CD14-positive monocyte (primary cell): ENCODE results near the gene KIAA1549. TPM values are rescaled to one million over a fixed set of nuclear protein-coding genes. Genes with fewer than 3 reads are reported as not detected.

Source experiments
- DNase-seq, 3 donors: peaks; one replicate each; pipeline ENCODE4 v3.0.0-alpha.2; 2011 to 2022
- H2AFZ ChIP-seq: 2 replicates; pipeline ENCODE4 v1.6.0; 2012; ENCODE audit warnings: mild to moderate bottlenecking, low read depth, low read length, inconsistent platforms; ENCODE audit not compliant: insufficient read depth, poor library complexity, severe bottlenecking
- H3K27ac ChIP-seq, 2 donors: 1 replicate in 1 of 2; 2 replicates in 1 of 2; pipeline ENCODE4 v1.5.1; 2012 to 2013; ENCODE audit warnings: low read length in 2 of 2, control low read depth in 1 of 2, inconsistent platforms in 1 of 2, low read depth in 1 of 2, mild to moderate bottlenecking in 1 of 2
- H3K27me3 ChIP-seq, 2 donors: one replicate each; pipeline versions ENCODE4 v1.6.0 to v1.6.1; 2011 to 2013; ENCODE audit warnings: low read length in 2 of 2; ENCODE audit not compliant: control insufficient read depth in 2 of 2, insufficient read depth in 2 of 2
- H3K36me3 ChIP-seq, 2 donors: replicated peaks in 1 of 2; 1 replicate in 1 of 2; 2 replicates in 1 of 2; pipeline versions ENCODE4 v1.5.1 to v1.6.1; 2012 to 2013; ENCODE audit warnings: low read length in 2 of 2, control low read depth in 1 of 2, inconsistent platforms in 1 of 2, mild to moderate bottlenecking in 1 of 2; ENCODE audit not compliant: insufficient read depth in 2 of 2, control insufficient read depth in 1 of 2
- H3K4me1 ChIP-seq, 2 donors: 1 replicate in 1 of 2; 2 replicates in 1 of 2; pipeline versions ENCODE4 v1.5.1 to v1.6.1; 2012 to 2013; ENCODE audit warnings: low read length in 2 of 2, control low read depth in 1 of 2, inconsistent platforms in 1 of 2, mild to moderate bottlenecking in 1 of 2, moderate library complexity in 1 of 2; ENCODE audit not compliant: insufficient read depth in 2 of 2, control insufficient read depth in 1 of 2
- H3K4me2 ChIP-seq: replicated peaks from 2 replicates; pipeline ENCODE3; 2012; ENCODE audit warnings: low read length, moderate library complexity, mild to moderate bottlenecking; ENCODE audit not compliant: poor library complexity, severe bottlenecking; ENCODE audit errors: extremely low read depth
- H3K4me3 ChIP-seq, 3 experiments: fragments of 200-600 bp in 1 of 3; sonication (generic) in 1 of 3; replicated peaks in 1 of 3; 1 replicate in 2 of 3; 2 replicates in 1 of 3; pipeline ENCODE4 v1.5.1; 2011 to 2013; ENCODE audit warnings: low read length in 3 of 3, mild to moderate bottlenecking in 3 of 3, control low read depth in 2 of 3, low read depth in 2 of 3, inconsistent platforms in 1 of 3, moderate library complexity in 1 of 3
- H3K79me2 ChIP-seq: 2 replicates; pipeline ENCODE4 v1.6.0; 2012; ENCODE audit warnings: mild to moderate bottlenecking, control low read depth, inconsistent platforms, low read length, moderate library complexity; ENCODE audit not compliant: insufficient read depth
- H3K9ac ChIP-seq: 2 replicates; pipeline ENCODE4 v1.6.0; 2017; ENCODE audit warnings: low read length, mild to moderate bottlenecking; ENCODE audit not compliant: insufficient read depth, poor library complexity, severe bottlenecking
- H3K9me3 ChIP-seq, 2 donors: replicated peaks in 1 of 2; 1 replicate in 1 of 2; 2 replicates in 1 of 2; pipeline versions ENCODE4 v1.5.1 to v1.6.1; 2012 to 2013; ENCODE audit warnings: low read length in 2 of 2, control low read depth in 1 of 2; ENCODE audit not compliant: control insufficient read depth in 1 of 2, insufficient read depth in 1 of 2
- H4K20me1 ChIP-seq: 2 replicates; pipeline ENCODE4 v1.6.0; 2012; ENCODE audit warnings: mild to moderate bottlenecking, low read length, control low read depth, moderate library complexity; ENCODE audit not compliant: insufficient read depth
- H3K27ac Mint-ChIP-seq, 7 donors: one replicate each; pipeline ENCODE4 v1.8.0; 2020; ENCODE audit warnings: mild to moderate bottlenecking in 7 of 7, mixed read lengths in 7 of 7, moderate library complexity in 6 of 7, inconsistent platforms in 2 of 7
- H3K27me3 Mint-ChIP-seq, 3 donors: one replicate each; pipeline ENCODE4 v1.8.0; 2021 to 2022; ENCODE audit warnings: low read depth in 3 of 3, mild to moderate bottlenecking in 3 of 3, mixed read lengths in 3 of 3, moderate library complexity in 3 of 3, inconsistent platforms in 1 of 3
- H3K36me3 Mint-ChIP-seq, 2 donors: one replicate each; pipeline ENCODE4 v1.8.0; 2020; ENCODE audit warnings: mixed read lengths in 2 of 2, inconsistent platforms in 1 of 2, mild to moderate bottlenecking in 1 of 2
- H3K4me1 Mint-ChIP-seq: one replicate; pipeline ENCODE4 v1.8.0; 2020; ENCODE audit warnings: mild to moderate bottlenecking, mixed read lengths
- H3K4me3 Mint-ChIP-seq, 2 donors: one replicate each; pipeline ENCODE4 v1.8.0; 2020; ENCODE audit warnings: mild to moderate bottlenecking in 2 of 2, mixed read lengths in 2 of 2, moderate library complexity in 1 of 2
- H3K9me3 Mint-ChIP-seq, 7 donors: one replicate each; pipeline ENCODE4 v1.8.0; 2020 to 2022; ENCODE audit warnings: mixed read lengths in 7 of 7, mild to moderate bottlenecking in 6 of 7, moderate library complexity in 6 of 7, inconsistent platforms in 2 of 7
- CTCF ChIP-seq: fragments of 200-600 bp; IDR thresholded peaks from one replicate; pipeline ENCODE4 v1.8.0; 2022; ENCODE audit warnings: antibody characterized with exemption, mild to moderate bottlenecking
- WGBS: methylation state at CpG from one replicate; pipeline ENCODE4 v1.1.5; 2013; ENCODE audit warnings: missing lambda C conversion rate; ENCODE audit not compliant: insufficient coverage; 5-methylcytosine and 5-hydroxymethylcytosine counted together
- intact Hi-C, 2 donors: fragments of 100-400 bp; cut with micrococcal nuclease; formaldehyde crosslinking; loops; one replicate each; pipeline versions ENCODE4 v1.15.0 to v1.15.1; 2023
- polyA plus RNA-seq, 3 donors: library from polyadenylated mRNA; depleted of rRNA in 1 of 3; unstranded in 2 of 3; stranded (reverse) in 1 of 3; fragments of 300-500 nt in 2 of 3; fragments of >200 nt in 1 of 3; fragmentation: Illumina TruSeq in 2 of 3; gene quantifications; 1 replicate in 2 of 3; 2 replicates in 1 of 3; pipeline ENCODE4 v1.2.3, GENCODE V29; 2012 to 2021

Gene KIAA1549
- polyA plus RNA-seq, 3 donors, result 0.03 TPM; not detected in 1

- Histone ChIP-seq H3K4me2 (no peak overlapping the region), H4K20me1 (no peaks in the 10 kb centered on the region), H3K4me3 (no peak overlapping the region), H3K27ac (no peak overlapping the region), H3K4me1 (peaks cover 0 to 7% of the 10 kb centered on the region in 2 donors), H3K36me3 (no peaks in the 10 kb centered on the region), H3K9ac (no peak overlapping the region), H3K9me3 (no peaks in the 10 kb centered on the region), H3K79me2 (no peaks in the 10 kb centered on the region), H3K27me3 (no peaks in the 10 kb centered on the region), H2AFZ (no peak overlapping the region)
- peaks cover 0 to 3% (median 0%) of the 10 kb centered on the region in 7 donors for H3K9me3 Mint-ChIP-seq
- no peak for TF ChIP-seq CTCF
- no CpG with 5 or more reads among the region's 3 CpGs for WGBS
- peaks cover 0 to 2% (median 0%) of the 10 kb centered on the region in 3 donors for H3K27me3 Mint-ChIP-seq
- peaks cover 7% of the 10 kb centered on the region for H3K4me1 Mint-ChIP-seq
- DNase-seq, result peak in 1 of 3 donors; percentile 2
- no peak overlapping the region for H3K27ac Mint-ChIP-seq
- no peaks in the 10 kb centered on the region for H3K36me3 Mint-ChIP-seq
- no peak overlapping the region for H3K4me3 Mint-ChIP-seq
- intact Hi-C loops, result no loop called here
Observed at GRCh38 chr7:138898255-138898654, 82.9 kb downstream of the KIAA1549 start.

GRCh38 chr7:138895679-138896078, 85.5 kb downstream of the KIAA1549 start:
- Mint-ChIP-seq H3K27me3 (no peaks in the 10 kb centered on the region), H3K9me3 (peaks cover 0 to 2% (median 0%) of the 10 kb centered on the region in 7 donors), H3K4me3 (no peak overlapping the region), H3K27ac (no peak overlapping the region), H3K4me1 (peaks cover 7% of the 10 kb centered on the region), H3K36me3 (no peaks in the 10 kb centered on the region)
- Histone ChIP-seq H4K20me1 (no peaks in the 10 kb centered on the region), H3K79me2 (no peaks in the 10 kb centered on the region), H3K27me3 (no peaks in the 10 kb centered on the region), H3K4me1 (peaks cover 0 to 7% of the 10 kb centered on the region in 2 donors), H3K9ac (no peak overlapping the region), H3K4me2 (no peak overlapping the region), H3K36me3 (no peaks in the 10 kb centered on the region), H3K4me3 (no peak overlapping the region), H3K9me3 (no peaks in the 10 kb centered on the region), H3K27ac (no peak overlapping the region), H2AFZ (no peak overlapping the region)
- no peak for DNase-seq
- 100% methylated on average over 1 of the region's 7 CpGs for WGBS
- intact Hi-C loops, result no loop called here
- no peak for TF ChIP-seq CTCF
